Activated CD4-positive, CD25-positive, alpha-beta regulatory T cell treated with anti-CD3 and anti-CD28 coated beads, Interleukin-2, amount 50 U/mL, for 72 hours (primary cell): ENCODE results near the gene DCDC2C.
"Not testable (repeated sequence)": the region's sequence is repeated elsewhere in the genome, so short reads cannot be mapped to it uniquely, and the experiment has no call there.

Experiments
- DNase-seq: peaks from one replicate; pipeline ENCODE4 v3.0.0; 2021

DCDC2C gene

DNA sequence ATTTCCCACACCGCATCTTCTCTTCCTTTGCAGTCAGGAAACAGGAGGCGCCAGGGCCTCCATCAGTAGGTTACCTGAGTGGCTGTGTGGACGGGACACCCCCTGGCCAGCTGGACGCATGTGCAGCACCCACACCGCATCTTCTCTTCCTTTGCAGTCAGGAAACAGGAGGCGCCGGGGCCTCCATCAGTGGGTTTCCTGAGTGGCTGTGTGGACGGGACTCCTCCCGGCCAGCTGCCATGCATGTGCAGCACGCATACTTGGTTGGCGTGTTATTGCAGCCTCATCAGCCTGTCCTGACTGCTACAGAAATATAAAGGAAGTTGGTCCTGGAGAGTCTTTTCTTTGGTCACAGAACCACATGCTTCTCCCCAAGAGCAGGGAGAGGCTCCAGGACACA is 74.6 kb downstream of the DCDC2C start:
- no peak for DNase-seq

DNA sequence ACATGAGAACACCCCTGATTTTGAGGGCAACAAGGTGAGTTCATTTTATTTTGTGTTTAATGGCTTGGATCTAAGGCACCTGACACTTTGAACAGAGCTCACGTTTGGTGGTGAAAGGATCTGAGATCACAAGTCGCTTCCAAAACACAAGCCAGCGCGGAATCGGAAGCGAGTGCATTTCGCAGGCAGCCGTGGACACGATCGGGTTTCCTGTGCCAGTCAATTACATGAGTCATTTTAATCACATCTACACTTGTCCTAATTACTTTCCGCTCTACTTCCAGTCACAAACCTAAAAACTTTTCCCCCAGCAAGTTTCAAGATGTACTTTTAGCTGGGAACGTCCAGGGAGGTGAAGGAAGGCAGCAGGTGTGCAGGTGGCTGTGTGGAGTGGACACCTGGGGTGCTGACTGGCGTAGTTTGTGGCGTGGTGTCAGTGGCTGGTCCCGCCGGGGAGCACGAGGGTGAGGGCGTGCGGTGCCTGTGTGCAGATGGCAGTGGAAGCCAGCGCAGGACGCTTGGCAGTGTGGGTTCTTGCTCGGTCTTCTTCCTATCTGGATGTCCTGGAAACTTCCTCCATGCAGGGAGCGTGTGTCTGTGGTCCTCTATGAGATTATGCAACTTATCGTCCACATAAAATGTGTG is 75.6 kb downstream of the DCDC2C start:
- no peak for DNase-seq

DNA sequence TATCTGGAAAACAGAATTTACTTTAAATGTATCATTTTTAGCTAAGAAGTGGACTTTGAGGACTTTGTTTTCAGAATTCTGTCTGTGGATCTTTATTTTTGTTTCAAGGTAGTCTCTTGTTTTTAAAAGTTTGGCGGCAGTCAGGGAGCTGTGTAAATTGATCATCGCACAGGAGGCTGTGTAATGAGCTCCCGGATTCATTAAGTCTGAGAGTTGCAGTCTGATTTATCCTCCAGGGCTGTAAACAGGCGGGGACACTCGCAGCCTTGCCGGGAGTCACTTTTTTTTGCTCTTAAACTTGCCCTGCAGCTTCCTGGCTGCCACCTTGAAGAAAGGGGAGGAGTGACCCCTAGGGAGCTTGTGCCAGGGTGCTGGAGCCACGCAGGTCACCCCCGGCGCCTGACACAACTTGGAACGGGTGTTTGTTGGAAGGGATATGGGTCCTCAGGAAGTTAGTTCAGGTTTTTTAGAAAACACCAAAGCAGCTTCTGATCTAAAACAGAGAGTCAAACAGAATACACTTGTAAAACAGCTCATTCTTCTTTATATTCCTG is 76.2 kb downstream of the DCDC2C start:
- no peak for DNase-seq

DNA sequence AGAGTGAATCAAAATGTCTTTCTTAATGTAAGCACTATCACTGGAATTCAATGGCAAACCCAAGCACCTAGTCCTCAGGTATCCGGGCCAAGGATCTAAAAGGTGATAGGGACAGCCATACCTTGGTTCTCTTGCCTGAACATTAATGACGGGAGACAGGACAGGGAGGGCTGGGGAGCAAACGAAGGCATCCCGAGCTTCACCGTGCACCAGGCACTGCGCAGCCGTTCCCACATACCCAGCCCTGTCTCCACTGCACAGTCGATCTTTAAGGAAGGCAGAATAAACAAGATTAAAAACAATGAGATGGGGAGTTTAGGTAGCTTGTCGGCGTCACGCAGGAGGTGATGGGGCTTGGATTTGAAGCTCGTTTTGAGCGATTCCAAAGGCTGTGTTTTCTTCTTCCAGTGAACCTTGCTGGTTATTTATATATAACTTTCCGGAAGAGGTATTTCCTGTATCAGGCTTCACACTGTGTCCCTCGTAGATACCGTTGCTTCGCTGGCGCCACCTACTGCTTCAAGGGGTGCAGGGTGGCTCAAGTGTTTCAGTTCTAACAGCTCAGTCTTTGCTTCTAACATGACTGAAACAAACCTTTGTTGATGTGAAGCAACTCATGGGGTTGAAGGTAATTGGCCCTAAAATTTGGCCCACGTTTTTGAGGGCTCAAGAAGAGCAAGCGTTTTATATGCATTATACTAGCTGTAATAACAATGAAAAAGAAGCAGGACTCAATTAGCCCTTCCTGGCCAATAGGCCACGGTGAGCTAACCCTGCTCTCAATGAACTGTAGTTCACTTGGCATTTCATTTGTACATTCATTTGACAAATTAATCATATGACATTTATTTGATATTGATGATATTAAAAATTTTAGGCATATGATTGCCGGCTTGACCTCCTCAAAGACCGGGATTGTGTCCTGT is 77.4 kb downstream of the DCDC2C start:
- DNase-seq = peak; percentile 36

DNA sequence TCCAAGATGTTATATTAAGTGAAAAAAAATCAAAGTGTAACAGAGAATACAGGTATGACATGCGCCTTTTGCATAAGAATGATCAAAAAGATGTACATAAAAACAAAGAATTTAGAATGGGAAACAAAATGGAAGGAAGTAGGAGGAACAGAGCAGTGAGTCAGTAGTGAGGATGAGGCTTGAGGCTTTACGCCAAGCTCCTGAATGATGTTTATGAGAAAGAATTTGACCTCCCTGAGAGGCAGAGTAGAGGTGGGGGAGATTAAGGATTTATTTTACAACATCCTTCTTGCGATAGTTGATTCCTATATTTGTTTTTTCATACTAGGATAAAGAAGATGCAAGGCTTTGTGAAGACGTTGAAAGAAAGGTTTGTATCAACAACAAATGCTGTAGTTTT is 81.4 kb downstream of the DCDC2C start:
- DNase-seq = no peak

DNA sequence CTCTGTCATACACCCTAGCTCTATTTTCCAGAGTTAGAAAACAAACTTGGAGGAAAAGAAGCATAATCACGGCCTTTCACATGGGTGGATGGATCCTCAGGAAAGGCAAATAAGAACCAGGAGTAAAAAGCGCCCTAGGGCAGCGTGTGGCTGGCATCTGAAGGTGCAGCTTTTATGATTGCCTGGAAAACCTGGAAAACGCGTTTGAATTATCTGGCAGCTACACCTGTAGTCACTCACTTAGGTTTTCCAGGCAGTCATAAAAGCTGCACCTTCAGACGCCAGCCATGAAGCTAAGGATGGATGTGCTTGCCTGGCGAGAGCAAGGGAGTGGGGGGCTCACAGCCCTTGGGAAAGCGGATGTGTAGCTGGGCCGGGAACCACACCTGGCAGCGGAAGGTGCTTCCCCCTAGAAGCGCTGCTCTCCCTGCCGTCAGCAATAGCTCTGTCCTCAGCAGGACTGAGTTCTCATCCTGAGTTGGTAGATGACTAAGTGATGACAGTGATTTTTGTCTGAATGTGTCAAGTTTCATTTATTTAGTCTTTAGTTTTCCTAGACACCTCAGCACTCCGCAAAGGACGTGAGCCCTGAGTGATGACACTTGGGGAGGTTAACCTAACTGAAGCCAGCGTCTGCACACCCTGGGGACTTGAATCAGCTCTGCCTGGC is 82.0 kb downstream of the DCDC2C start:
- DNase-seq = no peak

DNA sequence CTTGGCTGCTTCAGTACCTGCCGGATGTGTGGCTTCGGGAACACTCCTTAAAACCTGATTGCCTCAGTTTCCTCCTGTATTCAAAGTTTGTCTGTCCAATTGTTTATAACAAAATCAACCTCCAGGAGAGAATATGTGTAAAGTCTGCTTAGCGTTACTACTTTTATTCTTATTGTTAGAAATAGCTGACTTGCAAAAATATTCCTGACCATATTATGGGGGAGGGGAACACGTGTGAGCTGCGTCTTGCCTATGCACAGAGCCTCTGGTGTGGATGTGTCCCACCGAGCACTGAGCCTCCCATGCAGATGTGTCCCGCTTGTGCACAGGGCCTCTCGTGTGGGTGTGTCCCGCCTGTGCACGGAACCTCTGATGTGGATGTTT is 82.5 kb downstream of the DCDC2C start:
- DNase-seq = no peak

DNA sequence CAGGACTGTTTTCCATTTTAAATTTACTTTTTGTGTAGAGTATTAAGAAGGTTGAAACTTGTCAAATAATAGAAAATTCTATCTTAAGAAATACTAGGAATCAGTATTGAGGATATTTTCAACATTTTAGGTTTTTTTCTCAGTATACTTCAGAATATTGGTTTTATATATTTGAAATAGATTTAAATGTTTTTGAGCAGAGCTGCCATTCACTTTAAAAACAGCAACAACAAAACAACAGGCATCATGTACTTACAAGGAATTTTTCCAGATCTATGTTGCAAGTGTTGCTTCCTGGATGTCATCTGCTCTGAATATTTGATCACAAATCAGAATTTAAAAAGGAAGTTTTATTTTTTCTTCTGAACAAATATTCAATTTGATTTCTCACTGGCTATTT is 84.4 kb downstream of the DCDC2C start:
- no peak for DNase-seq

DNA sequence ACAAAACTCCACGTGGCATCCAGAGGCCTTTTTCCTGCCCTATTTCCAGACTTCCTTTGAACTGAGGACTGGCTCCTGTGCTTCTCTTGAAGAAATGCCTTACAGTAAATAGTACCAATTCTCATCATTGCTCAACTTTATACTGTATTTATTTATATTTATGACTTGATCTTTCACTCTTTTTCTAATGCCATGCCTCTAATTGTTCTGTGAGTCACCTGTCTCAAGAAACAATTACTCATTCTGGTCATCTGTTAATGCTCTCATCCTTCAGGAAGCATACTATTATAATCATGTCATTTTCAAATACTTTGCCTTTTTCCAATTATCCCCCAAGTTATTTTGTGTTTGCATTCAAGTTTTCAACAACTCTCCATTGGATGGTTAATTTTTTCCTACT is 85.9 kb downstream of the DCDC2C start:
- no peak for DNase-seq

DNA sequence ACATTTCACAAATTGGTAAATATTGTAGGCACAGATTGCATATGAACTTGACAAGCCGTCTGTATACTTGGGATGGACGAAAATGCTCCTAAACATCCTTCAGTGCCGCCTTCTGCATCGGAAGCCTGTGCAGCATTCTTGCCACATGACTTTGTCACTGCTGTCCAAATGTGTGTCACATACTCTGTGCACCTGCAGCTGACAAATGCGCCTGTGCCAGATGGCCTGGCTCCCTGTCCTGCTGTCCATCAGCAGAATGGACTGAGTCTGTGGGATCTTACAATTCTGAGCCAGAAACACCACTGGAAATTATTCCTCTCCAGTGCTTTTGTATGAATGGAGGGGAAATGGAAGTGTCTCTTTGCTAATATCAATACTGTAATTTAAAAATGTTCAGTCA is 89.9 kb downstream of the DCDC2C start:
- no peak for DNase-seq

DNA sequence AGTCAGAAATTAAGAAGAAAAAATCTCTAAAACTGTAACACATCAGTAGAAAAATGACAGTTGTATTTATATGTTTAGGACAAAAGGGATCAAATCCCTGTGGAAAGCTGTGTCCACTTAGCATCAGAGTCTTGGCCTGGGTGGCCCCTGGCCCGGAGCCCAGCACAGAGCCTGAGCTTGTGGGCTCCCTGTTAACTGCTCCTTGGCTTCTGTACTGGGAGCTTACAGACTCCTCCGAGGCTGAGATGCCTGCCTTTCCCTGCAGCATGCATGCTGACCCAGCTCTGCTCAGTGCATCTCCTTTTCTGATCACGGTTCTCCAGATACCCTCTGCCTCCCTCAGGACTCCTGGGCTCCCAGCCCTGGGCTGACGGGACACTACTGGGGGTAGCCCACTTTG is 98.1 kb downstream of the DCDC2C start:
- DNase-seq = no peak

DNA sequence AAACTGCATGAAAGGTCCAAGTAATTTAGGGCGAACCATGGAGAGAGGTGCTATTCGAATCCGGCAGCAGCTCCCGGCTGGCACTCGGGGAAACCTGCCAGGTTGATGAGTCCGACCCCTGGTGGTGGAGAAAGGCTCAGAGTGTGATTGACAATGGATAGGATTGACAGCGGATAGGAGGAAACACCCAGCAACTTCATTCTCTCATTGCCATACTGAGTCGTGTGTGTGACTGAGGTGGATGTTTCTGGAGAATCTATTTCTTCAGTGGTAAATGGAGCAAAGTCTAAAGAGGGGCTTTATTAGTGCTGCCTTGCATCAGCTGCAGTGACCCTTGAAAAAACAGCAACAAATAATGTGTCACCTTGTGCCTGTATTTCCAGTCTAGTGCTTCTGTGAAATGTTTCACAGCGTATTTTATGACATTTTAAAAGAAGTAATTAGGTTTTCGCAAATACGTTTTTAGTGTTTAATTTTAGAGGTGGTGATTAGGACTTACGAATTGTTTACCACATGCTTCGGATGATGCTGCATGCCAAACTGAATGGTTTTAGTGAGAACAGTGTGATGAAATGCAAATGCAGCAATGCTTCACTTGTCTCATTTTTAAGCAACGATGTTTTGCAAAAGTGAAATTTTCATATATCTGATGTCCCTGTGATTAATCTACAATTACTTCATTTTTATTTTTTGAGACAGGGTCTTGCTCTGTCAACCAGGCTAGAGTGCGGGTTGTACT is 102.0 kb downstream of the DCDC2C start:
- DNase-seq = no peak

DNA sequence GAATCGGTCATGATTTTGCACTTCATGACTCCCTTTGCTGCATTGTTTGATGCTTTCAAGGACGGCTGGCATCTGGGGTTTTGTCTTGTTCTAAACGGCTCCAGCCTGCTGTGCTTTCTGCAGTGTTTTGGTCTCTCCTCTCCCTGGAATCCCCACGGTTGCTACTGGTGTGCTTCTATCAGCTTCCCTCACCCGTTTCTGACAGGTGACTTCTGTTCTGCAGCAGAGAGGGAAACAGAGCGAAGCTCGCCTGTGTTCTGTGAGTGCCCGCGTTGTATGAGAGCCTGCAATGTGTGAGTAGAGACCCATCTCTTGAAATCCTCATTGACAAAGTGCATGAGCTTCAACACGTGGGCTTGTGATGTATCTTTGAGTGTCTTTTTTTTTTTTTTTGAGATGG is 102.8 kb downstream of the DCDC2C start:
- DNase-seq = no peak

DNA sequence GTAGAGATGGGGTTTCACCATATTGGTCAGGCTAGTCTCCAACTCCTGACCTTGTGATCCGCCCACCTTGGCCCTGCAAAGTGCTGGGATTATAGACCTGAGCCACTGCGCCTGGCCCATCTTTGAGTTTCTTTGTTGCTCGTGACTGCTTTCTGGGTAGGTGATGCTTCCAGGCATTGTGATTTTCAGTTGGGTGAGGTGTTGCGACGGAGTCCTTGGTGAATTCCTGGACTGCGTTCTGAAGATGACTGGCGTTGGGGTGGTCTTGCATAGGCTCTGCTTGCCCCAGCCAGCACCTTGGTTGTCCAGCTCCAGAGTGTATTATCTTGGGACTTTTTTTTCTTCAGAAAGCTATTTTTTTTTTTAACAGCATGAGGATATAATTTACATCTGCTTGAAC is 103.4 kb downstream of the DCDC2C start:
- no peak for DNase-seq

DNA sequence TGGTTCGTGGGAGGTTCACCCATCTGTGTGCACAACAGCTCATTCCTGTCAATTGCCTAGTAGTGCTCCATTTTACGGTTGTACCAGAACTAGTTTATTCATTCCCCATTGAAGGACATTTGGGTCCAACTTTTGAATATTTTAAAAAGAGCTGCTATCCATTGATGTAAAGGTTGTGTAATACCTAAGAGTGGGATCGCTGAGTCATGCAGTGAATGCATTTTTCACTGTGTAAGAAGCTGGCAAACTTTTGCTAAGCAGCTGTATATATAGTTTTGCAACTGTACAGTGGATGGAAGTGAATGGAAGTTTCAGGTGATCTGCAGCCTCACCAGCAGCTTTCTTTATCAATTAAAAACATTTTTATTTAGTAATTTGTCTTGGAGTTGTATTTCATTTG is 104.5 kb downstream of the DCDC2C start:
- DNase-seq = no peak

DNA sequence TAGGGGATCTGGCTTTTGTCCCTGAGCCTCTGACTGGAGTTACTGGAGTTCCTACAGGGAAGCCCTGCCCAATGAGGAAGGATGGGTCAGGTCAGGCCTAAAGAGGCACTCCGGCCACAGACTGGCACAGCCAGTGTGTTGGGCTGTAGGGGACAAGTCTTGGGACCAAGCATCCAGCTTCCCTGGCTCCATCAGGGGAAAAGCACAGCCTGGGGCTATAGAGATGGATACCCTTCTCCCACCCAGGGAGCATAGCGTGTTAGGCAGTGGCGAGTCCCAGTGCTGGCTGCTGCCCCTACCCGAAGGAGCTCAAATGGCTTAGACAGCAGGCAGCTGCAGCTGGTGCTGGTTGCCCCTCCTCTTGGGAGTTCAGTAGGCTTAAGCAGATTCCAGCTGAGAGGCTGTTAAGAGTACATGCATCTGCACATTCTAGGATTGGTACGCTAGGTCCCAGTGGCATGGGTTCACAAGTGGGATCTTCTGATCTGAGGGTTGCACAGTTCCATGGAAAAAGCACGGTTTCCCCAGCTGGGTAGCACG is 111.4 kb downstream of the DCDC2C start:
- DNase-seq = no peak

DNA sequence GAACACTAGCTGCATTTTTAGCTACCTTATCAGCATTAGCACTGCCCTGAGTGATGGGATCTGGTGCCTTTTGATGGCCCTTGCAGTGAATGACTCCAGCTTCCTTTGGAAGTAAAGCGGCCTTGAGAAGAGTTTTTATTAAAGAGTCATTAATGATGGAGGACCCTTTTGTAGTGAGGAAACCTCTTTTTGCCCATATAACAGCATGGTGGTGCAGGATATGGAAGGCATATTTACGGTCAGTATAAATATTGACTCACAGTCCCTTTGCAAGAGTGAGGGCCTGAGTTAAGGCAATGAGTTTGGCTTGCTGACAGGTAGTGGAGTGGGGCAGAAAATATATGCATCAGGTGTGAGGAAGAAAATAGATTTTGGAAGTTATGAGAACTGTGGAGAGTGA is 113.8 kb downstream of the DCDC2C start:
- not testable (repeated sequence) for DNase-seq

DNA sequence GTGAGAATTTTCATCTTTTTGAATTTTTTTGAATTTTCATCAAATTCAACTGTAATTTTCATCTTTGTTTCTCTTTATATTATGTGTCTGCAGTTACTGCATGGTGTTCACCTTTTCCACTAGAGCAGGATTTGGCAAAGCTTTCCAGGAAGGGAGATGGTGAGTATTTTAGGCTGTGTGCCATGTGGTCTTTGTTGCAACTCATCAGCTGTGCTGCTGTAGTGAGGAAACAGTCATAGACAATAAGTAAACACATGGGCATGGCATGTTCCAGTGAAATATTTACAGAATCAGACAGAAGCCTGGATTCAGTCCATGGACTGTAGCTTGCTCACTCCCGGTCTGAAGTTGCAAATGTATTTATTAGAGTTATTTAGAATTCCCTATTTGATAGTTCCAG is 120.4 kb downstream of the DCDC2C start:
- no peak for DNase-seq

DNA sequence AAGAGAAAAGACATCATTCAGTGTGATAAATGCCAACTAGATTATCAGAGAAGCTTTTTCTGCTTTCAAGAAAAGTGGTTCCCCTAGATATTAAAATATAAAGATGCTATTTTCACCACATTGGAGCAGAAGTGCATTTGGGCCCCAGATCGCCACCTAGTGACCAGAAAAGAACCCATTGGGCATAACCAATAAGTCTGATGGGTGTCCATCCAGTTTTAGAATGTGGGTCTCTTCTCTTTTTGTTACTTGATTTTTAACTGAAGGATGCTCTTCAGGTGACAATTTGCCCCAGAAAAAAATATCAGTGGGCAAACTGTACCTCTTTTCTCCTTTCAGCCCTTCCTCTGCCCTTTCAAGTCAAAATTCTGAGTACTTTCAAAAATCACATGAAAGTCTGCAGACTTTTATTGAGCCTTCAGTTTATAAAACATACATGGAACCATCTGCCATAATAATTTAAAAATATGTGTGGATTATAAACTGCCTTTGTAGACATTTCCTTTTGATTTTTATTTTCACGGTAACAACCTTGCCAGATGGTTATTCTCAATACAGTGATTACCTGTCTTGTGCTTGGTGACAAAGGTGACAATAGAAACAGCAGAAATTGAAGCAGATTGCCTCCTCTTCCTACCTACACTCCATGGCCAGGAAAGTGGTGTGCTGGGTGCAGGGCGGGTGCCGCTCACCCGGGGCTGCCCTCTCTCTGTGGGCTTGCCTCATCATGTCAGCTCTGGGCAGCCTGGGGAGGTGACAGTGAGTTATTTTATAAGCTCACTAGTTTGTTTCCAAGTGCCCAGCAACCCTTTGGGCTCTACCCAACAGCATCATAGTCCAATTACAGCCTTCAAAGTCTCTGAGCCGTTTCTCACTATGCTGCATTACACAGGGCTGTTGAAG is 124.5 kb downstream of the DCDC2C start:
- DNase-seq = no peak

DNA sequence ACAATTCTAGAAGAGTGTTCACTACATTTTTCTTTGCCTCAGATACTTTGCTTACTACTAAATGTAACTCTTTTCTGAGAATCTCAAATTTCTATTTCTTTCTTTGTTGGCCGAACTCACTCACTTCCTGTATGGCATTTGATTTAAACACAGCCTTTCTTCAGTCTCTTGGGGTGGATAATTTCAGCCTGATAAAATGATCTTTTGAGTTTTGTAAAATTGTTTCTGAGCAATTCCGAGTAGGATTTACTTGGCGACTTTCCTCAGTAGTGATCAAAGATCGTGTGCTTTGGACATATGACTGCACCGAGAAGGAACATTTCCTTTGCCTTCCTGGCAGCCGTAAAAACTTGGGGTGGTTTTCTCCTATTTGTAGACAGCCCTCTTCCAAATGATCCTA is 127.4 kb downstream of the DCDC2C start:
- no peak for DNase-seq

DNA sequence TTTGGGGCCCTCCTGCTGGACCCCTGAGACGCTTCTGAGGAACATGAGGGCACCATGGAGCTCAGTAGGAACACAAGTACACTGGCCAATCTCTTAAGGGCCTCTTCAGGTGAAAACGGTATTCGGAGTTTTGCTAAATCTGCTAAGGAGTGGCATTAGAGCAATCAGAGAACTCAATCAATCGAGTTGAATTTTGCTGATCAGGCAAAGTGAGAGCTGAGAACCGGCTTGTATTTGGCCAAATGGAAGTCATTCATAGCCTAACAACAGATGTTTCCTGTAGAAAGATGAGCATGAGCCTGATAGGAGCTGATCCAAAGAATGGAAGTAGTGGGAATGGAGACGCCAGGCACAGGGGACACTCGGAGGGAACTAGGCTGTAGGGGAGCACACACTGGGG is 133.7 kb downstream of the DCDC2C start:
- no peak for DNase-seq

DNA sequence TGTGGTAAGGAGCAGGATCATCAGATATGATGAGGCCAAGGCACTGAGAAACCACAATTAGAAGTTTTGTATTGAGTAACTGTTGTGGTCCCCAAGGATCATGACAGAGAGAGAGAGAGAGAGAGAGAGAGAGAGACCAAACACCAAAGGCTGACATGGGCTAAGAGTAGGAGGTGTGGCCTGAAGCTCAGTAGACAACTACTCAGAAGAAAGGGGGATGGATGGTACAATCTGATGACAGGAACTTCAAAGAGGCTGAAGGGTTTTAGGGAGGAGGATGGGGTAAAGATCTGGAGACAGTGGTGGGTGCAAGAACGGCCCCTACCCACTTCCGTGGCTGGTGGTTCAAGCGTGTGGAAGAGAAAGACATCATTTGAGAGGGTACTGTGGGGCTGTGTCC is 135.0 kb downstream of the DCDC2C start:
- DNase-seq = no peak
